Ascending aorta (tissue), 2 donors: Measurements from ENCODE around the gene TNFSF4. TPM values are rescaled to one million over a fixed set of nuclear protein-coding genes. Genes with fewer than 3 reads are reported as not detected.
A peak's percentile ranks its signal among the peaks of the same experiment; 100 is the strongest.

Source experiments
- DNase-seq, 2 donors: peaks; one replicate each; pipeline ENCODE4 v3.0.0-alpha.2; 2019; ENCODE audit warnings: low spot score in 2 of 2
- H3K27ac ChIP-seq, 2 donors: fragments of 200-600 bp; sonication (generic); one replicate each; pipeline ENCODE4 v1.5.1; 2016 to 2017; ENCODE audit warnings: mild to moderate bottlenecking in 1 of 2
- H3K27me3 ChIP-seq: fragments of 200-600 bp; sonication (generic); one replicate; pipeline ENCODE4 v1.5.1; 2017
- H3K36me3 ChIP-seq, 2 donors: fragments of 200-600 bp; sonication (generic); one replicate each; pipeline ENCODE4 v1.5.1; 2016
- H3K4me1 ChIP-seq, 2 donors: fragments of 200-600 bp; sonication (generic); one replicate each; pipeline ENCODE4 v1.5.1; 2016 to 2017; ENCODE audit warnings: mild to moderate bottlenecking in 1 of 2
- H3K4me3 ChIP-seq, 2 donors: fragments of 200-600 bp; sonication (generic); one replicate each; pipeline ENCODE4 v1.5.1; 2016 to 2017; ENCODE audit warnings: mild to moderate bottlenecking in 1 of 2
- H3K9me3 ChIP-seq, 2 donors: fragments of 200-600 bp; sonication (generic); one replicate each; pipeline ENCODE4 v1.5.1; 2016
- CTCF ChIP-seq, 3 experiments: fragments of 200-600 bp in 2 of 3; fragments of 450-650 bp in 1 of 3; sonication (generic) in 2 of 3; IDR thresholded peaks; one replicate each; pipeline ENCODE4 v1.5.1; 2016 to 2019; ENCODE audit warnings: antibody characterized with exemption in 3 of 3, mild to moderate bottlenecking in 1 of 3, moderate library complexity in 1 of 3
- intact Hi-C: fragments of 100-400 bp; cut with DNase I; formaldehyde crosslinking; loops from one replicate; pipeline ENCODE4 v1.15.1; 2023
- total RNA-seq: library from RNA; depleted of rRNA; stranded (reverse); fragments of >200 nt; gene quantifications from one replicate; pipeline ENCODE4 v1.1.0, GENCODE V29; 2016

TNFSF4 gene
- total RNA-seq, 1 donor from 2014 or later, result 0.75 TPM

GRCh38 chr1:173190101-173190936 is 16.8 kb downstream of the TNFSF4 start:
- TF ChIP-seq CTCF (IDR thresholded peaks at IDR 0.05), result no peak
- Histone ChIP-seq H3K27ac (peak overlapping the region; percentile 73 to 77), H3K9me3 (no peaks in the 10 kb centered on the region), H3K27me3 (no peaks in the 10 kb centered on the region), H3K4me1 (peaks cover 5 to 11% of the 10 kb centered on the region in 2 donors), H3K4me3 (peak overlapping the region in 1 of 2 donors; percentile 28), H3K36me3 (no peaks in the 10 kb centered on the region)
- intact Hi-C loops, result loop anchor here (5.0 to 10.0 kb wide), 2 partner anchors 216 to 273 kb away; no protein-coding TSS in a partner anchor
- peak; percentile 35 to 92 for DNase-seq

- Histone ChIP-seq H3K4me3 (no peak overlapping the region), H3K9me3 (no peaks in the 10 kb centered on the region), H3K27ac (no peak overlapping the region), H3K36me3 (no peaks in the 10 kb centered on the region), H3K4me1 (peaks cover 5 to 11% of the 10 kb centered on the region in 2 donors), H3K27me3 (no peaks in the 10 kb centered on the region)
- intact Hi-C loops, result no loop called here
- no peak for TF ChIP-seq CTCF (IDR thresholded peaks at IDR 0.05)
- no peak for DNase-seq
Measured at GRCh38 chr1:173187671-173188237, 19.4 kb downstream of the TNFSF4 start.

GRCh38 chr1:173181791-173182190 is 25.3 kb downstream of the TNFSF4 start:
- H3K4me3 ChIP-seq, result no peak overlapping the region
- H3K27ac ChIP-seq, result no peak overlapping the region
- H3K36me3 ChIP-seq, result no peaks in the 10 kb centered on the region
- intact Hi-C loops, result no loop called here
- no peaks in the 10 kb centered on the region for H3K27me3 ChIP-seq
- no peak for TF ChIP-seq CTCF (IDR thresholded peaks at IDR 0.05)
- no peaks in the 10 kb centered on the region for H3K4me1 ChIP-seq
- no peak for DNase-seq
- H3K9me3 ChIP-seq, result peaks cover 0 to 12% of the 10 kb centered on the region in 2 donors

DNA sequence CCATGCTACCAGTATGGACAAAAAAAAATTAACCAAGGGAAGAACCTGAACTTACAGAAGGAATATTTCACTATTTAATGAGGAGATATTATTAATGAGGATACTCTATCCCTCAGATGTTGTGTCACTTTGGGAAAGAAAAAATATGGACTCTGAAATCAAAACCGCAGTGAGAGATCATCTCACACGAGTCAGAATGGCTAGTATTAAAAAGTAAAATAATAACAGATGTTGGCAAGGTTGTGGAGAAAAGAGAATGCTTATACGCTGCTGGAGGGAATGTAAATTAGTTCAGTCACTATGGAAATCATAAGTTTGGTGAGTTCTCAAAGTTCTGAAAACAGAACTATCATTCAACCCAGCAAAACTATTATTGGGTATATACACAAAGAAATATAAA is 30.9 kb downstream of the TNFSF4 start:
- Histone ChIP-seq H3K36me3 (no peaks in the 10 kb centered on the region), H3K27me3 (no peaks in the 10 kb centered on the region), H3K4me1 (no peaks in the 10 kb centered on the region), H3K27ac (no peak overlapping the region), H3K4me3 (no peak overlapping the region), H3K9me3 (peaks cover 6 to 21% of the 10 kb centered on the region in 2 donors)
- no peak for TF ChIP-seq CTCF (IDR thresholded peaks at IDR 0.05)
- no peak for DNase-seq
- intact Hi-C loops, result no loop called here

DNA sequence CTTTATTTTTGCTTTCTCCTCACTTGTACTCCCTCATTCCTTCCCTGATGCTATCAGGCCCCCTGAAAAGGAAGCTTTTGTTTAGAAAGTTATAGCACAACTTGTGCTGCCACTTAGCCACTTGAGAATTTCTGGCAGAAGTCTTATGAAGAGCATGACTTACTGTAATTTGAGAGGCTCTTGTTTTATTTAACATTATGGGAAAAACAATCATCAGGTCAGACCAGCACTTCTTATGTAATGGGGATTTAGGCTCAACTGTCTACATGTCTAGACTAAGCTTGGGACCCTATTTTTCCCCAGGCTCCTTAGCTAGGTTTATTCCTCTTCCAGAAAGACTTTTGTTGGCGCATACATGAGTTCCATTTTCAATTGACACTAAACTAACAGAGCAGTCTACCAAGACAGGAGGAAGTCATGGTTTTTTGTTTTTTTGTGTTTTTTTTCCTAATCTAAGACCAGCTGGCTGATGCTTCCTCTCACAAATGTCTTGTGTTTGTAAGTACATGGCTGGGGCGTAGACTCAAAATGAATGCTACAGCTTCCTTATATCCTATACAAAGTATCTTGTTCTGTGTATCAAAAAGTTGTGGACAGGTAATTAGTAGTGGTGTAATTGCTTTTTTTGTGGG is 31.5 kb downstream of the TNFSF4 start:
- Histone ChIP-seq H3K27me3 (no peaks in the 10 kb centered on the region), H3K4me3 (no peak overlapping the region), H3K36me3 (no peaks in the 10 kb centered on the region), H3K4me1 (no peaks in the 10 kb centered on the region), H3K27ac (no peak overlapping the region), H3K9me3 (peaks cover 6 to 28% of the 10 kb centered on the region in 2 donors)
- no peak for DNase-seq
- no peak for TF ChIP-seq CTCF (IDR thresholded peaks at IDR 0.05)
- intact Hi-C loops, result no loop called here
